Smooth muscle cell (in vitro differentiated cells): ENCODE data around the gene LPGAT1. TPM values are rescaled to one million over a fixed set of nuclear protein-coding genes. Genes with fewer than 3 reads are reported as not detected.
"Not testable (repeated sequence)": the region's sequence is repeated elsewhere in the genome, so short reads cannot be mapped to it uniquely, and the experiment has no call there.

Experiments used
- DNase-seq: peaks from one replicate; lab custom pipeline; 2025; ENCODE audit not compliant: unreplicated experiment; lab: John Stamatoyannopoulos, UW
- H2AFZ ChIP-seq: fragments of 200-600 bp; sonication (generic); 2 replicates; pipeline ENCODE4 v1.6.0; 2016; ENCODE audit warnings: antibody characterized with exemption, low read depth, mild to moderate bottlenecking
- H3F3A ChIP-seq: fragments of 200-600 bp; sonication (generic); 2 replicates; pipeline ENCODE4 v1.6.0; 2017; ENCODE audit warnings: antibody characterized with exemption, low read depth
- H3K27ac ChIP-seq: fragments of 200-600 bp; sonication (generic); 2 replicates; pipeline ENCODE4 v1.5.1; 2016; ENCODE audit warnings: low read depth, mild to moderate bottlenecking
- H3K27me3 ChIP-seq: fragments of 200-600 bp; sonication (generic); 2 replicates; pipeline ENCODE4 v1.6.1; 2016; ENCODE audit warnings: low read depth, mild to moderate bottlenecking
- H3K36me3 ChIP-seq: fragments of 200-600 bp; sonication (generic); 2 replicates; pipeline ENCODE4 v1.5.1; 2016; ENCODE audit warnings: low read depth
- H3K4me1 ChIP-seq: fragments of 200-600 bp; sonication (generic); 2 replicates; pipeline ENCODE4 v1.5.1; 2016; ENCODE audit warnings: low read depth
- H3K4me2 ChIP-seq: fragments of 200-600 bp; sonication (generic); 2 replicates; pipeline ENCODE4 v1.6.0; 2016; ENCODE audit warnings: mild to moderate bottlenecking
- H3K4me3 ChIP-seq: fragments of 200-600 bp; sonication (generic); 2 replicates; pipeline ENCODE4 v1.5.1; 2016; ENCODE audit warnings: mild to moderate bottlenecking
- H3K79me2 ChIP-seq: fragments of 200-600 bp; sonication (generic); 2 replicates; pipeline ENCODE4 v1.6.0; 2016; ENCODE audit warnings: low read depth, mild to moderate bottlenecking
- H3K9ac ChIP-seq: fragments of 200-600 bp; sonication (generic); 2 replicates; pipeline ENCODE4 v1.6.0; 2016; ENCODE audit warnings: low read depth
- H3K9me3 ChIP-seq: fragments of 200-600 bp; sonication (generic); replicated peaks from 2 replicates; pipeline ENCODE4 v1.5.1; 2016; ENCODE audit warnings: low read depth
- H4K20me1 ChIP-seq: fragments of 200-600 bp; sonication (generic); 2 replicates; pipeline ENCODE4 v1.6.0; 2016; ENCODE audit warnings: low read depth
- CTCF ChIP-seq: fragments of 200-600 bp; sonication (generic); IDR thresholded peaks from 2 replicates; pipeline ENCODE4 v1.5.1; 2017; ENCODE audit warnings: borderline replicate concordance, mild to moderate bottlenecking, antibody characterized with exemption; ENCODE audit not compliant: insufficient read depth, poor library complexity, severe bottlenecking
- WGBS: methylation state at CpG from one replicate; pipeline ENCODE4 v1.1.7; 2016; ENCODE audit warnings: low lambda C conversion rate; 5-methylcytosine and 5-hydroxymethylcytosine counted together
- polyA plus RNA-seq: library from polyadenylated mRNA; unstranded; fragments of >200 nt; fragmentation: Nextera tagmentation; extraction: Ambion mirVana; gene quantifications from 2 replicates; pipeline ENCODE4 v1.2.1, GENCODE V29; 2016
- small RNA-seq: library from RNA; depleted of rRNA; stranded (forward); fragments of <200 nt; gene quantifications from one replicate; pipeline ENCODE3, GENCODE V24; 2014
- total RNA-seq: library from RNA; depleted of rRNA; stranded (reverse); fragments of >200 nt; gene quantifications from 2 replicates; pipeline ENCODE4 v1.2.3, GENCODE V29; 2014

Gene LPGAT1
- total and polyA plus RNA-seq, 2 experiments from 2014 or later = 12.0 to 39.7 TPM

GRCh38 chr1:211698161-211699026 lies 132.2 kb downstream of the LPGAT1 start:
- Histone ChIP-seq H3K27me3 (peaks cover 17% of the 10 kb centered on the region), H4K20me1 (no peaks in the 10 kb centered on the region), H3K4me3 (peak overlapping the region; percentile 41), H3K9me3 (no peaks in the 10 kb centered on the region), H3K79me2 (no peaks in the 10 kb centered on the region), H3K4me2 (peak overlapping the region; percentile 88), H3K9ac (no peak overlapping the region), H2AFZ (peak overlapping the region; percentile 71), H3F3A (no peaks in the 10 kb centered on the region), H3K27ac (no peak overlapping the region), H3K36me3 (no peaks in the 10 kb centered on the region), H3K4me1 (peaks cover 3% of the 10 kb centered on the region)
- 18% methylated on average over 28 of the region's 29 CpGs for WGBS
- peak; percentile 40 for DNase-seq
- peak; percentile 97 for TF ChIP-seq CTCF

- H3K27me3 ChIP-seq = peaks cover 17% of the 10 kb centered on the region
- no peak for TF ChIP-seq CTCF
- WGBS = 92% methylated on average over 1 of the region's 1 CpG
Measured at GRCh38 chr1:211697356-211697755, 133.2 kb downstream of the LPGAT1 start.

DNA sequence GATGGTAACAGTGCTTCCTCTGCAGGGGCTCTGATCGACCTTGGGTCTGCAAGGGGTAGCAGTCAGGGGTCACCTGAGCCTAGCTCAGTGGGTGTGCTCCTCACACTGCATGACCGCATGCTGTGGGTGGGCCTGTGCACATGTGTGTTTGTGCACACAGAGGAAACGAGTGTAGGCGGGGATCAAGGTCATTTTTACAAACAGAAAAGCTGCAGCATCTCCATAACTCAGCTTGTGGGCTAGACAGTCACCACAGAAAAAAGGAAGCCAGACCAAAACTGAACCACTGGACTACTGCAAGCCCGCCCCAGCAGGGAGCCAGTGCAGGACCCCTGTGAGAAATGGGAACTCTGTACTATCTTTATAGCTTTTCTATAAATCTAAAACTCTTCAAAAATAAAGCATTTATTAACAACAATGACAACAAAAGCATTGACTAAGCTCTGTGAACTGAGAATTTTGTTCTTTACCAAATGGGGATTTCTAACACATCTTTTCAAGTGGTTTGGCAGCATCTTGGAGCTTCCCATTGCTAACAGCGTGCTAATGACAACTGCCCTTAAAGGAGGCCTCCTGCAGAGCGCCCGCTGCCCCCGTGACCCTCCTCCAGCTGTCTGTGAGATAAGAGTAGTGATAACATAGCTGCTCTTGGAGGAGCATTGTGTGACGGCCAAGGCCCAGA lies 135.3 kb downstream of the LPGAT1 start:
- TF ChIP-seq CTCF = no peak
- H3K4me3 ChIP-seq = no peak overlapping the region
- H2AFZ ChIP-seq = no peak overlapping the region
- no peak for DNase-seq
- H3K9ac ChIP-seq = no peak overlapping the region
- H3K9me3 ChIP-seq = no peaks in the 10 kb centered on the region
- no peaks in the 10 kb centered on the region for H3K36me3 ChIP-seq
- peaks cover 3% of the 10 kb centered on the region for H3K4me1 ChIP-seq
- H3K4me2 ChIP-seq = peak overlapping the region; percentile 26
- H4K20me1 ChIP-seq = no peaks in the 10 kb centered on the region
- 48% methylated on average over 10 of the region's 10 CpGs for WGBS
- H3F3A ChIP-seq = no peaks in the 10 kb centered on the region
- no peak overlapping the region for H3K27ac ChIP-seq
- no peaks in the 10 kb centered on the region for H3K79me2 ChIP-seq
- peaks cover 10% of the 10 kb centered on the region for H3K27me3 ChIP-seq

More at GRCh38 chr1:211697356-211697755, 133.2 kb downstream of the LPGAT1 start:
- Histone ChIP-seq H3K9ac (no peak overlapping the region), H3K79me2 (no peaks in the 10 kb centered on the region), H3F3A (no peaks in the 10 kb centered on the region), H4K20me1 (no peaks in the 10 kb centered on the region), H3K27ac (no peak overlapping the region), H3K4me2 (no peak overlapping the region), H2AFZ (no peak overlapping the region), H3K4me1 (peaks cover 3% of the 10 kb centered on the region), H3K4me3 (no peak overlapping the region), H3K9me3 (no peaks in the 10 kb centered on the region), H3K36me3 (no peaks in the 10 kb centered on the region)
- no peak for DNase-seq

DNA sequence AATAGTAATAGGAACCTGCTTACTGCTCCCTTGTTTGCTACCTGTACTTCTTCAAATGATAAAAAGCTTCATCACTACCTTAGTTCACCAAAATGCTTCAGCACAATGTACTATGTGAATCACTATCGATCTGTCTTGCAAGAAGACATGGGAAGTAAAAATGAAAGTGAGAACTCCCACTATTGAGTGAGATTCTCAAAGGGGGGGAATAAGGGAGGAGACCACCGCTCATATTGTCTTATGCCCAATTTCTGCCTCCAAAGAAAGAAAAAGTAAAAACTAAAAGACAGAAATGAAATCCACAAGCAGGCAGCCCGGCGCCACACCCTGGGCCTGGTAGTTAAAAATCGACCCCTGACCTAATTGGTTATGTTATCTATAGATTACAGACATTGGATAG lies 136.7 kb downstream of the LPGAT1 start:
- H2AFZ ChIP-seq, H3K4me1 ChIP-seq, H4K20me1 ChIP-seq, H3K9me3 ChIP-seq, H3K4me2 ChIP-seq, H3K27me3 ChIP-seq, H3K9ac ChIP-seq, H3K79me2 ChIP-seq, H3F3A ChIP-seq, H3K36me3 ChIP-seq, H3K4me3 ChIP-seq, DNase-seq, H3K27ac ChIP-seq: not testable (repeated sequence)
- WGBS = 98% methylated on average over 5 of the region's 5 CpGs

Small RNAs within 50 kb of the gene (small RNA-seq; reads per million reads assigned to genes)
- not detected for gene RF00019
- 0.08 reads per million for gene RN7SL344P

Other genes starting within 250 kb of the LPGAT1 start
- 6.8 and 12.6 TPM in 2 replicates for gene NEK2, start 155.1 kb downstream of the LPGAT1 start, total RNA-seq
- 5.8 and 7.2 TPM in 2 replicates for gene NEK2, start 155.1 kb downstream of the LPGAT1 start, polyA plus RNA-seq
- gene INTS7, start 204.8 kb upstream of the LPGAT1 start, total RNA-seq = 7.6 and 9.5 TPM in 2 replicates
- gene INTS7, start 204.8 kb upstream of the LPGAT1 start, polyA plus RNA-seq = 5.9 and 8.2 TPM in 2 replicates
- gene DTL, start 205.0 kb upstream of the LPGAT1 start, total RNA-seq = 8.6 and 12.7 TPM in 2 replicates
- gene DTL, start 205.0 kb upstream of the LPGAT1 start, polyA plus RNA-seq = 7.6 and 9.7 TPM in 2 replicates